H54 (cell line): Measurements from ENCODE around the gene GIPC2.
"Not testable (repeated sequence)": the region's sequence is repeated elsewhere in the genome, so short reads cannot be mapped to it uniquely, and the experiment has no call there.

ENCODE experiments used
- DNase-seq: peaks from one replicate; pipeline ENCODE4 v3.0.0; 2011; ENCODE audit warnings: low spot score, mixed read lengths; ENCODE audit not compliant: insufficient read length
- FAIRE-seq: peaks from 3 replicates; lab custom pipeline; 2011; peaks lifted over from hg19 to GRCh38; lab: Jason Lieb, UNC
- POLR2A ChIP-seq: IDR thresholded peaks from 2 replicates; pipeline ENCODE4 v1.6.1; 2011; ENCODE audit warnings: low read depth, mild to moderate bottlenecking, low read length

Gene GIPC2, protein sequence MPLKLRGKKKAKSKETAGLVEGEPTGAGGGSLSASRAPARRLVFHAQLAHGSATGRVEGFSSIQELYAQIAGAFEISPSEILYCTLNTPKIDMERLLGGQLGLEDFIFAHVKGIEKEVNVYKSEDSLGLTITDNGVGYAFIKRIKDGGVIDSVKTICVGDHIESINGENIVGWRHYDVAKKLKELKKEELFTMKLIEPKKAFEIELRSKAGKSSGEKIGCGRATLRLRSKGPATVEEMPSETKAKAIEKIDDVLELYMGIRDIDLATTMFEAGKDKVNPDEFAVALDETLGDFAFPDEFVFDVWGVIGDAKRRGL

DNA sequence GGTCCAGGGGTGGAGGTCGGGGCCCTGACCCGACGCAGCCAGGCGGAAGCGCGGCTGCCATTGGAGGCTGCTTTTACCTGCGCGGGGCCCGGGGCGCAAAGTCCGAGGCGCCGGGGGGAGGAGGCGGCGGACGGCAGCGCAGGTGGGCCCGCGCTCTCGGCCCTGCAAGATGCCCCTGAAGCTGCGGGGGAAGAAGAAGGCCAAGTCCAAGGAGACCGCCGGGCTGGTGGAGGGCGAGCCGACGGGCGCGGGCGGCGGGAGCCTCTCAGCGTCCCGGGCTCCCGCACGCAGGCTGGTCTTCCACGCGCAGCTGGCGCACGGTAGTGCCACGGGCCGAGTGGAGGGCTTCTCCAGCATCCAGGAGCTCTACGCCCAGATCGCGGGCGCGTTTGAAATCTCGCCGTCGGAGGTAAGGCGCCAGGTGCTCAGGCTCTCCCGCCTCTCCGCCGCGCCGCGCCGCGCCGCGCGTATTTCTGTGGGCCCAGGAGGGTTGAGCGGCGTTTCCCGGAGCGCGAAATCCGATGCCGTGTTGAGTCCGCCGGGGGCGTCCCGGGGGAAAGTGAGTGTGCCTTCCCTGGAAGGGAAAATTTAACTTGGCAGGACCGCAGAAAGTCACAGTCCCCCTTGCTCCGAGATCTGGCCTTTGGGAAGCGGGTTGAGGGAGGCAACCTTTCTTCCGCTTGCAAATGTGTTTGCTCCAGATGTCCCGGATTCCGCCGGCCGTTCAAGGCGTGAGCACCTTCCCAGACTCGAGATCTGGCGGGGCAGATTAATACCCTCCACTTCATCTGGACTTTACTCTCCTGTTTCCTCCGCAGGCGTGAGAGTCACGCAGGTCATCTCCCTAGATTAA is at the start of gene GIPC2:
Gene GIPC2 (plus strand): TSS at position 41 of the 853 bp plus-strand sequence. CDS start 129 bp downstream, at position 170.
- DNase-seq (no peak), FAIRE-seq (no peak)
- no peak for TF ChIP-seq POLR2A

DNA sequence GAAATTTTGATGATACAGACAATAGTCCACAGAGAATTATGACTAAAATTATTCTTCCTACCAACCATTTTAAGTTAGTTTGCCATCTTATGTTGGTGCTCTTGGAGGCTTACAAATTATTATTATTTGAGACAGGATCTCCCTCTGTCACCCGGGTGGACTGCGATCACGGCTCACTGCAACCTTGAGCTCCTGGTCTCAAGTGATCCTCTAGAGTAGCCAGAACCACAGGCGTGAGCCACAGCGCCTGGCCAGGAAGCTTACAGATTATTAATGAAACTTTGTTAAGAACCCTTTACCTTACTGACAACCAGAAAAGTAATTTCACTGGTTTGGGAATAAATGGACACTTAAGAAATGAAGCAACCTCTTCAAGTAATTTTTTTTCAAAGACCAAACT is 49.0 kb upstream of the GIPC2 start:
- no peak for TF ChIP-seq POLR2A
- FAIRE-seq = no peak
- no peak for DNase-seq

DNA sequence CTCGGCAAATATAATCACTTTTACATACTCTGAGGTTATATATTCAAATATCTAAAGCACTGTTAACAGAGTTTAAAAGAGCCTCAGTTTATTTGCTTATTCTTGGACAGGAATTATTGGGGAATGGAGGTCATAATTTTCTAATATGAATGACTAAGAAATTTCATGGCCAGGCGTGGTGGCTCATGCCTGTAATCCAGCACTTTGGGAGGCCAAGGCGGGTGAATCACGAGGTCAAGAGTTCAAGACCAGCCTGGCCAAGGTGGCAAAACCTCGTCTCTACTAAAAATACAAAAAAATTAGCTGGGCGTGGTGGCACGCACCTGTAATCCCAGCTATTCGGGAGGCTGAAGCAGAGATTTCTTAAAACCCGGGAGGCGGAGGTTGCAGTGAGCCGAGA is 45.2 kb upstream of the GIPC2 start:
- FAIRE-seq, DNase-seq: not testable (repeated sequence)

DNA sequence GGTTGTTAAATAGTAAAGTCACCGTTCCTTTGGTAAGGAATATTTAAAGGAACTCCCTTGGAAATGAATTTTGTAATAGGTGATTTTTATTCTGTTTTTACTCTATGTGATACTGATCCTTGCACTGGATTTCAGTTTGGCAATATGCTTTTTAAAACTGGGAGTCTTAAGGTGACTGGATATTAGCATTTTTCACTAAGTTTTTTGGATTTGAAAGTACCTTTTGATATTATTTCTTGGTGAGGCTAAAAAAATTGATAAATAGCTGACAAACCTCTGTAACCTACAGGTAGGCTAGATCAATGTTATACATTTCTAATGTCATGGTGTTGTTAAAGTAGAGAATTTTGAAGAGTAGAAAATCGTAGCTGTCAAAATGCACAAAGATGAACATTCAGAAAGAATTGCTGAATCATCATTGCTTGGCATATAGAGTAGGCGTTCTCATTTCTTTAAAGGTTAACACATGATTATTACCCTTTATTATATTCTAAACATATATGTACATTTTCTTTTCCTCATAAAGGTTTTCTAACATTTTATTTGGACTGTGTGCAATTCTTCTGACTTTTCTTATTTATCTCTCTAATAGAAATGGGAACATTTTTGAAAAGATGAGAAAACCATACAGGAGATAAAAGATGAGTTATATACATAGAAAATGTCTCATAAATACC is 42.6 kb upstream of the GIPC2 start:
- peak; percentile 83 for FAIRE-seq

DNA sequence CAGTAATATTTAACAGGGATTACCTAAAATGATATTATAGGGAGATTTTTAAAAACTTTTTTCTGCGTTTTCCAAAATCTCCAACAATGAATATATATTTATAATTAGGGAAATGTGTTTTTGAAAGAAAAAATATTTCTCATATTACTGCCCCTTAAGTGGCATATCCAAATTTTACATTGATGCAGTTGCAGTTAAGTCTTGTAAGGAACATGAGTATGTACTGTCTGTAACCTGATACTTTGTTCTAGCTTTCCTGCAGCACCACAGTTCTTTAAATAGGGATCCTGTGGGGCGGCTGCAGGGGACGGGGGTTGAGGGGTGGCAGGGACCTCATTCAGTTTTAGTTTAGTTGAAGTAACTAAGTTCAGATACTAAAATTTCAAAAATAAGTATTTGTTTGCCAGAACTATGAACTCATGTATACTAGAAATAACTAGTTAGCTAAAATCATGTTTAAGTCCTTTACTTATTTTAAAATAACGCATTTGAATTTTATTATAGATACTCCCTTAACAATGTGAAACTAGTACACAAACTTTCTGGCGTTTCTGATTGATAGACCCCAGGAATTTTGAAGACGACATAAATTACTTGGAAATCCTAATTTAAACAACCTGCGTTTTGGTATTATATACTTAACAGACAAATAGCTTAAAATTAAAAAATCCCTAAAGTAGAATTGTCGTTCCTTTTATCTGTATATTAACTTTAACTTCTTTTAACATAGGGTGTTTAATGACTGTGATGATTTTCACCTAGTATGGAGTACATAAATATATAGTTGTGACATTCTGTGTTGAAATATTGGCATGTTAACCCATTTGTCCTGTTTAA is 41.7 kb upstream of the GIPC2 start:
- FAIRE-seq = peak; percentile 75
- no peak for DNase-seq
- TF ChIP-seq POLR2A = no peak

More for the DNA sequence above, 42.6 kb upstream of the GIPC2 start:
- TF ChIP-seq POLR2A = no peak
- no peak for DNase-seq

DNA sequence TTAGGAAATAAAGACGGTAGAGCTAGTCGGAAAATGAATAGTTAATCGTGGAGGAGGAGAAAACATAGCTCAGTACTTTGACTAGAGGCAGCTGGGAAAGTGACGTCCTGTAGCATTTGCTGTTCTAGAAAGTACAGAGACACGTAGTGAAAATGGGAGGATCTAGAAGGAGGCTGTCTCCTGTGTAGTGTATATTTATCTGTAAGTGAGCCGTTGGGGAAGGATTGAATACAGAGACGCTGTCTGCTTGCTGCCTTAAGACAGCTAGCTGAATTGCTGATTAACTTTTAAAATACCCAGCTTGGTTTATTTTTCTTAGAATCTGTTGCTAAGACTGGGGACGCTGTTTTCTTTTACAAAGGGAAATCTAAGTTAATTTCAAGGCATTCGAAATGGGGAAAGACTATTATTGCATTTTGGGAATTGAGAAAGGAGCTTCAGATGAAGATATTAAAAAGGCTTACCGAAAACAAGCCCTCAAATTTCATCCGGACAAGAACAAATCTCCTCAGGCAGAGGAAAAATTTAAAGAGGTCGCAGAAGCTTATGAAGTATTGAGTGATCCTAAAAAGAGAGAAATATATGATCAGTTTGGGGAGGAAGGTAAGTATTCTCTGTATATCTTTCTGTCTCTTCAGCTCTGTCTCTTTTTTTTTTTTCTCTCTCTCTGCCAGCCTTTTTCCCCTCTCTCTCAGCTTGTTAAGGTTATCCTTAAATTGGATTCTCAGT is 40.9 kb upstream of the GIPC2 start, which contains the start of gene DNAJB4:
Gene DNAJB4 (plus strand): TSS at position 221 of the 729 bp plus-strand sequence. CDS start 172 bp downstream, at position 393.
- peak; percentile 50; the same call in 1 of the 2 replicates for TF ChIP-seq POLR2A
- peak; percentile 13 for DNase-seq
- peak; percentile 99 for FAIRE-seq

DNA sequence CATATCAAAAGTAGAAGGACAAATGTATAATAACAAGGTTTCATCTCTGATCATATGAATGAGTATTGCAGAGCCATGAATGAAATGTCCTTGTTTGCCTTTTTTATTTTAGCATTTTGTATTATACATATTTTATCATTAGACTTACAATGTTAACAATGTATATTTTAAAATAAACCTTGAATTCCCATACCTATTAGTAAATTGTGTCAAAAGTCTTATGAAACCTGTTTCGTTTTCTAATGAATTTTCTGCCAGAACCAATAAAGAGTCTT is 40.4 kb upstream of the GIPC2 start:
- FAIRE-seq = no peak
- DNase-seq = no peak
- no peak for TF ChIP-seq POLR2A

DNA sequence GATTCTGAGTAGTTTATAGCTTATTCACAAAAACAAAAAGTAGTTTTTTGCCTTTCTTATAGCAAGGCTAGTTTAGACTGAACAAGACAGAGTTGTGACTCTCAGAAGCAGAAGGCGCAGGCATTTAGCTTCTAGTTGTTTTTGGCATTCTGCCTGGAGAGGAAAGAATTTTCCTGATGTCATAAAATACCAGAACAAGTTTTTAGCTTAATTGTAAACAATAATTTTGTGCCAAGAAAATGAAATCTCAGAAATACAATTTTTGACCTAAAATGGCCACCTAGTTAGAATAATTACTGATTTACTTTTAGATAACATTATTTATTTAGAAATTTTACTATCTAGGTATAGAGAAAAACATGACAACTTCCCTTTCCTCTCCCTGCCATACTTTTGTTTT is 40.0 kb upstream of the GIPC2 start:
- FAIRE-seq = peak; percentile 92
- no peak for TF ChIP-seq POLR2A
- DNase-seq = no peak

DNA sequence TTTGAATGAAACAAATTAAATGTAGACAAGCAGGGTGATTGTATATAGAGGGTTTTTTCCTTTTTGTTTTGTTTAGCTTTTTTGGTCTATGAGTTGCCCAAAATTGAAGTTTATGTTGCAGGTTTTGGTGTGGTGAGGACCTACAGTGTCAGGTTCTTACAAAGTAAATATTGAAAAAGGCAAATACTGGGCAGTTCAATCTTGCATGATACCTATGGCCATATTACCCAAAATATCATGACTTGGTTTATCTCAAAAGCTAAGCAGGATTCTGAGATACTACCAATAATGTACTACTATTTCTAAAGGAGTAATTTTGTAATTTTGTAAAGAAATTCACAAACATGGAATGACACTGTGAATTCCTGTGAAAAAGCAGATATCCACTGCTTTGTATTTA is 39.2 kb upstream of the GIPC2 start:
- DNase-seq (no peak), FAIRE-seq (no peak)
- TF ChIP-seq POLR2A = no peak

DNA sequence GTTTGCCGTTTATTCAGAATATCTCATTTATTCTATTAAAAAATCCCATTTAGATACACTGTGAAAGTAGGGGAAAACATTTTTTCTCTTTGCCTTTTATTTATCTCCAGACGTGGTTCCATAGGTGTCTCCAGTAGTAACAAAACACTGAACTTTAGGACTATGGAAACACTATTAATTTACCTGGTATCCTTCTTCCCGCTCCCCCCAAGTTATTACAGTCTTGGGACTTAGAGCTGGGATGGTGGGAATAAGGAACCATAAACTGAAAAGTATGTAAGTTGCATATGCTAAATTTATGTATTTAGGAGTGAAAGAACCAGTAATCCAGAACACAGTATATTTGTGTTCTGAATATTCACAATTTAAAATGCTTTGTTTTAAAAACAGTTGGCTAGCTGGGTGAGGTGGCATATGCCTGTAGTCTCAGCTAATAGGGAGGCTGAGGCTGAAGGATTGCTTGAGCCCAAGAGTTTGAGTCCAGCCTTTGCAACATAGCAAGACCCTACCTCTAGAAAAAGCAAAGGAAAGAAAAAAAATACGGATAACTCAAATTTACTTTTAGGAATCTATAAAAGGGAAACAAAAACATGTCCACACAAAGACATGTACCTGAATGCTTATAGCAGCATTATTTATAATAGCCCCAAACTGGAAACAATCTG is 38.0 kb upstream of the GIPC2 start:
- TF ChIP-seq POLR2A = no peak
- DNase-seq = no peak
- FAIRE-seq = peak; percentile 33

DNA sequence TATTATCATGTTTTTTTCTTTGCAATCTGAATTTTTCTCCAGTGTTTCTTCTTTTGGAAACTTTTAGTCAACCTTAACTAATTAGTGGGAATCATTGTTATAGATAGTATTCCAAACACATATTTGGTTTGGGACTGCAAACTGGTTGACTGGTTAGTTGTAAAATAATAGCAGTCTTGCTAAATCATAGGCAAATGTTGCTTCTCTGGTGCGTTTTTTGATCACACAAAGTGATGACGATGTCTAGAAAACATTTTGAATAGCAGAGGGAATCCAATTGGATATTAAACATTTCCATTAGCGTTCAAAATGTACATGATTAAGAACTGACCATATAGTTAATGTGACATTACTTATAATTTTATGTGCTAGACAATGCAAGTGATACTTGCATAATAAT is 36.5 kb upstream of the GIPC2 start:
- FAIRE-seq (no peak), DNase-seq (no peak)
- TF ChIP-seq POLR2A = no peak

DNA sequence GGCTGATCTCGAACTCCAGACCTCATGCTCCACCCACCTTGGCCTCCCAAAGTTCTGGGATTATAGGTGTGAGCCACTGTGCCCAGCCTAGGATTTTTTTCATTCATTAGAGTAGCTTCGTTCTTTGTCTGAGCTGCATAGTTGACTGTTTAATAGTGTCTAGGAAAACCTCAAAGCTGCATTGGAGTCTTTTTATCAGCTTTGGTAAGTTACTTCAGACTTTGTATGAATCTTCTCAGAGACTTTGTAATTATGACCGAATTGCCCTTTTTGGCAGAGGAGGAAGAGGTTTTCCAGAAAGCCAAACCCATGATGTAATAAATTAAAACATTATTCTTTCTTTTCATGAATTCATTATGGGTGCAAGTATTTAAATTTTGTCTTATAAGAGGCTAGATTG is 35.9 kb upstream of the GIPC2 start:
- FAIRE-seq (no peak), DNase-seq (no peak)
- TF ChIP-seq POLR2A = no peak
